Activated CD4-positive, alpha-beta T cell treated with anti-CD3 and anti-CD28 coated beads, Interleukin-2, amount 50 U/mL, for 48 hours (primary cell): ENCODE data around the gene SOWAHD.
"Not testable (repeated sequence)": the region's sequence is repeated elsewhere in the genome, so short reads cannot be mapped to it uniquely, and the experiment has no call there.

Experiments
- DNase-seq, 2 experiments: peaks; one replicate each; pipeline ENCODE4 v3.0.0-alpha.2; 2020

Gene SOWAHD

DNA sequence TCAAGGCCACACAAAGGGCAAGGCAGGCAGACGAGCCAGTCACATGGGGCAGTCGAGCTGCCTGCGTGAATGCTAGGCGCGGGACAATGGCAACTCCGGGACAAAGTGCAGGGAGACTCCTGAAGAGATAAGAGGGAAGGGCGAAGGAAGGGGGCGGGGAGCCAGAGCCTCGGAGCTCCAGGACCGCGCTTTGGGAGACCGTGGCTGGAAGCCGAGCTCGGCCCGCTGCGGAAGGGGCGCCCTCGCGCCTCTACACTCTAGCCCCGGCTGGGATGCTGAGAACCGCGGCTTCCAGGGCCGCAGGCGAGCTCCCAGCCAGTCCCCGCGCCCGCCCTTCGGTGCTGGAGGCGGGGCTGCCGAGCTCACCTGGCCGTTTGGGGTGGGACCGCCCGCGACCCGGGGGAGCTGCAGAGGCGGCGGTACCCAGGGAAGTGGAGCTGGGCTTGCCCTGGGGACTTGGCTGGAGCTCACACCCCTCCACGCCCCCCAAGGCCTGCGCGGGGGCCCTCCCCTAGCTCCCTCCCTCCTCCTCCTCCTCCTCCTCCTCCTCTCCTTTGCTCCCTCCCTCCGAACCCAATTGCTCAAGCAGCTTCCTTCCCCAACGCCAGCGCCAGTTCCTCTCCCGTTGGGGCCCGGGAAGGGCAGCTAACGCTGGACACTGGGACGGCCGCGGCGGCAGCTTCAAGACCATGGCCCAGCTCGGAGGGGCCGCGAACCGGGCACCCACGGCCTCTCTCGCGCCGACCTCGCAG is at the start of gene SOWAHD:
SOWAHD (plus strand) TSS at position 610 of the 752 bp plus-strand sequence; CDS start at position 690, 80 bp downstream.
- peak in 1 of 2 experiments; percentile 18 for DNase-seq

DNA sequence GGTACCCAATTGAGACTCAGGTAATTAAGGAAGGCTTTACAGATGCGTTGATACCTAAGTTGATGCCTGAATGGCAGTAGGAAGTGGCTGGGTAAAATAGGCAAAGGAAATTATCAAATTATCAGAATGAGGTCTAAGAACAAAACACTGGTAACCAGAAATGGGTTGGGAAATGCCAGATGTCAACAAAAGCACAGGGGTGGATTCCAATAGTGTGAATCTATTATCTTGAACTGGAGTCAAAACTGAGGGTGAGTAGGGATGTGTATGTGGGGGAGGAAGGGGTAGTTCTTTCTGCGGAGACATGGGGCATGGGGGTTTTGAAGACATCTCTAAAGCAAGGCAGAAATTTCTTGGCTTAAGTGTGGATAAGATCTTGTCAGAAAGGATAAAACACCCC is 49.5 kb upstream of the SOWAHD start:
- DNase-seq: no peak

DNA sequence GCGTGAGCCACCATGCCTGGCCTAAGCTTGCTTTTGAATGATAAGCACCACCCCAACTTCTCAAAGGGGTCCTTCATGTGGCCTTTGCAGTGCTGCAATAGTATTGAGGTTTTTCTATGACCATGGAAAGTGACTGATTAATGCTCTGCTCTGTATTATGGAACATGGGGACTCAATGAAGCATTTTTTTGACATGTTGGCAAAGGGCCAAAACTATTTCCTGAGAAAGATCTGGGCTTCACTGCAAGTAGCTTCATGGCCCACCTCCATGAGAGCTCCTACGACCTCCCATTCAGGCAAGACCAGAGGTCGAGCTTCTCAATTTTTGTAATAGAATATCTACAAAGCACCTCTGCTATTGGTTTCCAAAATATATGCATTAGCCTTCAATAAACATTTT is 48.8 kb upstream of the SOWAHD start:
- DNase-seq: no peak

DNA sequence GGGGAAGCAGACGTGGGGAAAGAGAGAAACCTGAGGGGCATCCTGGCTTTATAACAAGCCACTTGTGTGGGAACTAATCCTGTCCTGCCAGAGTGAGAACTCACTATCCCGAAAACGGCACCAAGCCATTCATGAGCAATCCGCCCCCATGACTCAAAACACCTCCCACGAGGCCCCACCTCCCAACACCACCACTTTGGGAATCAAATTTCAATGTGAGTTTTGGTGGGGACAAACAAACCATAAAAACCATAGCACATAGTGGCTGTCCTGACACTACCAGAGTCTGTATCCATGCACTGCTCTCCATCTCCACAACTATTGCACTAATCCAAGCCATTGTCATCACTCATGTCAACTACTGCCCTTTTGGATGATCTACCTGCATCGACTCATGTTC is 36.9 kb upstream of the SOWAHD start:
- no peak for DNase-seq

DNA sequence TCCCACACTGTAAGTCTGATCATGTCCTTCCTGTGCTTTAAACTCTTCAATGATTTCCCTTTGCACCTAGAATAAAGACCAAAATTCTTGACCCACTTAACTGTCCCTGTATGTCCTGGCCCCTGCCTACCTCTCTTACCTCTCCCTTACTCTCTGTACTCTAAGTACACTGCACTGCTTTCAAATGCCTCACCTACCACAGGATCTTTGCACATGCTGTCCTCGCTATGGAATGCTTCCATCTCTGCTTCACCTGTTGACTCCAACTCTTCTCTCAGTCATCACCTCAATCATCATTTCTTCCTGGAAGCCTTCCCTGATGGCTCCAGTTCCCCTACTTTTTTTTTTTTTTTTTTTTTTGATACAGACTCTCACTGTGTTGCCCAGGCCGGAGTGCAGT is 36.5 kb upstream of the SOWAHD start:
- no peak for DNase-seq

DNA sequence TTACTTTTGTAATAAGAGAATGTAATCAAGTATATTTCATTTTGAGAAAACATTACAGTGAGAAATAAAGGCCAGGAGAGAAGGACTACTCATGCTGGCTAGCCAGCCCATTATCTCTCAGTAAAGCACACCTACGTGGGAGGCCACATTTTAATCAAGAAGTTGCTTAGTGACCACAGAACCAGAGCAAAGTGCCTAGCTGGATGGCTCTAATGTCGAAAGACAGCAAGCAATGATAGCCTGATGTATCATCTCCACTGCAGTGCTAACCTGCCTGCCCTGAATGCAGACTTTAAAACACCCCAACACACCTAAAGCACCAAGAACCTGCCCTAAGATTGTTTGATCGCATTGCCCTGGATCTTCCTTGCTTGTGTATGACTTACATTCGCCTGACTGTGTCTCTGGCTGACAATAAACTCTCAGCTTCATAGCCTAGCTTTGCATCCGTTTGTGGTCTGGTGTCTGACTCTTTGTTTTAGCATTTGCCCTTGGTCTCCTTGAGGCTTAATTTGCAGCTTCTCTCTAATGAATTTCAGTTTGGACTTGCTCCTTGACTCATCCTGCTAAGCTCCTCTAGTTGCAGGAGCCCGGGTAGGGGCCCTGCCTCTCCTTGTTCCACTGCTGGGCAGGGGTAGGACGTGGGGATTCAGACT is 31.4 kb upstream of the SOWAHD start:
- peak; percentile 1 to 4 for DNase-seq

DNA sequence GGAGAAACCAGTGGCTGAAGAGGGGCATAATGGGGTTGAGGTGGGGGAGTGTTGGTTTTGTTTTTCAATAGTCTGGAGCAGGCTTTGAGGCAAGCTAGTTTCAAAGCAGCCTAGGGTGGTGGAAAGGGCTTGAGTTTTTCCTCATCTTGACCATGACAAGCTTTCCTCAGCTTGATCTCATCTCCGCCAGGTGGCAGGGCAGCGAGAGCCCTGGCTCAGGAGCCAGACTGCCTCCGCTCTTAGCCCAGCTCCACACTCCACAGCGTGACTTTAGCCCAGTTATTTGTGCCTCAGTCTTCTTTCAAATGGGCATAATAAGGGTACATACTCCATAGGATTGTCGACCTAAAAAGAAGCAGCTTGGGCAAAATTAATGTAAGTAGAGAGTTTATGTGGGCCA is 29.9 kb upstream of the SOWAHD start:
- no peak for DNase-seq

- peak; percentile 57 to 62 for DNase-seq
Observed at GRCh38 chrX:119729408-119730201, 28.8 kb upstream of the SOWAHD start.

- DNase-seq: no peak
Observed at GRCh38 chrX:119734897-119735339, 23.5 kb upstream of the SOWAHD start.

DNA sequence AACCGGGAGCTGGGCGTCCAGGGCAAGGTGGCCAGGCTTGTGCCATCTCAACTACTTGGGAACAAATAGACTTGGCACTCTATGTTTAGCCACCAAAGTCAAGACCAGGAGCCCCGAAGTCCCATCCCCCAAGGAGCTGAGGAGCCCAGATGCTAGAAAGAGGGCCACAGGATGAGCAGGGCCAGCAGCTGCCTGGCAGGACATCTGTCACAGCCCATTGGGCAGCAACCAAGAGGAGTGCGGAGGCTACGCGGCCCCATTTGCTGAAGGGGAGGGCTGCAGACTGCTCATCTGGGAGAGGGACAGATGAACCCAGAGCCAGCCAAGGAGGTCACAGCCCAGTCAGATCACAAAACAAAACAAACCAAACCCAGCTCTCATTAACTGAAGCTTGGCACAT is 22.9 kb upstream of the SOWAHD start:
- DNase-seq: no peak

- no peak for DNase-seq
Observed at GRCh38 chrX:119736206-119736764, 22.1 kb upstream of the SOWAHD start.

DNA sequence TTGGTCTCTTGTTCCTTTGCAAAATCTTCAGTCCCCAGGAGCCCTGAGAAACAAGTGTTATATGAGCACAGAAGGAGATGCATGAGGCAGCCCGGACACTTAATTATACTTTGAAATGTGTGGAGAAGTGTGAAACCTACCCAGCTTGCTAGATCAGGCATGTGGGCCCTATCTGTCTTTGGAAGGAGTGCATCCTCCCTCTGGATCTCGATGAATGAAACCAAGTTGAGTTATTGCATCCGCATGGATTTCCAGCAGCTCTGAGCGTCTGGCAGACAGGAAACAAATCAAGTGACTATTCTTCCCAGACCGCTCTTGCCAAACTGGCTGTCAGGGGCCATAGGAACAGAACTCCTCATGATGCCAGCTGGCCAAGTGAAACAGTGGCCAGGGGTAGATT is 19.6 kb upstream of the SOWAHD start:
- no peak for DNase-seq

DNA sequence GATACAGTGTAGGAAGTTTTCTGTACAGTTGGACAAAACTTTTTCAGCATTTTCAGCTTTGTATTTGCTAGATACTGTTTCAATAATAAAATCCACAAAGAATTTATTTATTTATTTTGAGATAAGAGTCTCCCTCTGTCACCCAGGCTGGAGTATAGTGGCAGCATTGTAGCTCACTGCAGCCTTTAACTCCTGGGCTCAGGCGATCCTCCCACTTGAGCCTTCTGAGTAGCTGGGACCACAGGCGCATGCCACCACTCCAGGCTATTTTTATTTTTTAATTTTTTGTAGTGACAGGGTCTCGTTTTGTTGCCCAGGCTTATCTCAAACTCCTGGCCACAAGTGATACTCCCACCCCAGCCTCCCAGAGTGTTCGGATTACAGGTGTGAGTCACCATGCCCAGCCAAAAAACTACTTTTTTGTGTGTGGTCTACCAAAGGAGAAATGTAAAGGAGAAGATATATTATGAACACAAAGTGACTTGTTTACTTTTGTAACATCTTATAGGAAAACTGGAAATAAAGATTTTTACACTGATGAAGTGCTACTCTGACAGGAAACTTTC is 13.0 kb upstream of the SOWAHD start:
- DNase-seq: no peak

DNA sequence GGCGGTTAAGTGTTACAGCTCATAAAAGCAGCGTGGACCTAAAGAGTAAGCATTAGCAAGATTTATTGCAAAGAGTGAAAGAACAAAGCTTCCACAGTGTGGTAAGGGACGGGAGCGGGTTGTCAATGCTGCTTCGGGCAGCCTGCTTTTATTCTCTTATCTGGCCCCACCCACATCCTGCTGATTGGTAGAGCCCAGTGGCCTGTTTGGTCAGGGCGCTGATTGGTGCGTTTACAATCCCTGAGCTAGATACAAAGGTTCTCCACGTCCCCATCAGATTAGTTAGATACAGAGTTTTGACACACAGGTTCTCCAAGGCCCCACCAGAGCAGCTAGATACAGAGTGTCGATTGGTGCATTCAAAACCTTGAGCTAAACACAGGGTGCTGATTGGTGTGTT is 8.3 kb upstream of the SOWAHD start:
- not testable (repeated sequence) for DNase-seq

- DNase-seq: not testable (repeated sequence)
Observed at GRCh38 chrX:119750751-119751150, 7.6 kb upstream of the SOWAHD start.

GRCh38 chrX:119753001-119753400 is 5.4 kb upstream of the SOWAHD start:
- no peak for DNase-seq

GRCh38 chrX:119753639-119754257 is 4.6 kb upstream of the SOWAHD start:
- peak; percentile 23 to 37 for DNase-seq

DNA sequence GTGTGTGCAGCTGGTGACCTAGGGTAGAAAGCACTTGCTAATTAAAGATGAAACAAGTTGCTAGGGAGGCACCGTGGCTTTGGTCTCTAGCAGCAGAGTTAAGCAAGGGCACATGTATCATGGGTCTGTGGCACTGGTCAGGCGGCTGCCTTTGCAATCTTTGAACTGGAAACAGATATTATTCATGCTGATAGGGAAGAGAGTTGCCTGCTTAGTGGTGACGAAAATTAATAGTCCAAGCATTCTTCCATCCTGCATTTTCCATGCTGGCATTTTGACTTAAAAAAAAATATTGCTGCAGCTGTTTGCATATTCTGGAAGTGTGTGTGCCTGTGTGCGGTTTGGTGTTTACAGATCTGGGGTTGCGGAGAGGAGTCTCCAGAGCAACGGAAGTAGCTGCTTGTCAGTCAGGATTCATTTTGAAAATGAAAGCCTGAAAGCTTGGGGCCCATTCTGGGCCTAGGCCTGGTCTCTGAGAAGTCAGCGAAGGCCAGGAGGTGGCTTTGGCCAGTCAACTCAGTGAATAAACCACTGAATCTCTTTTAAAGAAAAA is 2.3 kb upstream of the SOWAHD start:
- DNase-seq: peak; percentile 52 to 56

DNA sequence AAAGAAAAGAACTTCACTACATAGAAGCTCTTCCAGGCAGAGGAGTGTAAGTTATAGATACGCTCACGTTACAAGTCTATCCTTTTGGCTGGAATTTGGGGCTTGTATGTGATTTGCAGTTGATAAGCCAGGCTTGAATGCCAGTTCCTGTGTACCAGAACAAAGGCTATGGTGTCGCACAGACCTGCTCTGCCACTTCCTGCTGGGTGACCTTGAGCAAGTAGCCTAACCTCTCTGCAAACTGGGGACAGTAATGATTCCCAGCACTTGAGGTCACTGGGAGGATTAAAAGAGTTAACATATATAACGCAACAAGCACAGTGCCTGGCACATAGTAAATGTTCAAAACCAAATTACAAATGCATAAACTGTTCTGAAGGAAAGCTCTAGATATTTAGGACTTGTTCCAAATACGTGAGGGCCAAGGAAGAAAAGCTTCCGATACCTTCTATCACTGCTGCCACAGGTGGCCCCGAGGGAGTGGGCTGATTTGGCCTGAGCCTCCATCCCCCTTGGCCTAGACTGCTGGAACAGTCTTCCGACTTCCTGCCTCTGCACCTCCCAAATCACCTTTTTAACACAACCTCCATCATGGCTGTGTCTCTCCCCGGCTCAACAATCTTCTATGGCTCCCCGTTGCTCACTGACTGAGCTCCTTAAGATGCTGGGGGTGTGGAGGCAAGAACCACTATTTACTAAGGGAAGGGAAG is 1.3 kb upstream of the SOWAHD start:
- DNase-seq: peak in 1 of 2 experiments; percentile 14

- no peak for DNase-seq
Observed at GRCh38 chrX:119757646-119757978, 776 bp upstream of the SOWAHD start.

GRCh38 chrX:119758731-119759247 is 401 bp downstream of the SOWAHD start:
- peak; percentile 22 to 31 for DNase-seq
